Left renal cortex interstitium (tissue), 4 donors: ENCODE results near the gene LRRC4C. TPM values are rescaled to one million over a fixed set of nuclear protein-coding genes. Genes with fewer than 3 reads are reported as not detected.

ENCODE experiments used
- DNase-seq, 4 donors: peaks; one replicate each; pipeline ENCODE4 v3.0.0-alpha.2; 2013; ENCODE audit warnings: low read depth in 4 of 4, low spot score in 2 of 4, missing footprints in 1 of 4
- polyA plus RNA-seq, 4 donors: library from polyadenylated mRNA; unstranded; fragments of 120-200 nt; gene quantifications; one replicate each; pipeline ENCODE4 v1.2.1, GENCODE V29; 2013; ENCODE audit not compliant: insufficient read length in 4 of 4

Gene LRRC4C
- polyA plus RNA-seq, 4 donors: 12.8 to 15.3 (median 14.6) TPM

GRCh38 chr11:41334007-41334933, 125.2 kb downstream of the LRRC4C start:
- DNase-seq: no peak

GRCh38 chr11:41333357-41333756, 126.1 kb downstream of the LRRC4C start:
- DNase-seq: no peak

GRCh38 chr11:41328324-41328723, 131.1 kb downstream of the LRRC4C start:
- DNase-seq: no peak

GRCh38 chr11:41323446-41323845, 136.0 kb downstream of the LRRC4C start:
- DNase-seq: no peak

- no peak for DNase-seq
These were observed 138.8 kb downstream of the LRRC4C start for GRCh38 chr11:41320653-41321052.

- no peak for DNase-seq
These were observed 139.2 kb downstream of the LRRC4C start for GRCh38 chr11:41320238-41320637.

- no peak for DNase-seq
These were observed 140.0 kb downstream of the LRRC4C start for GRCh38 chr11:41319434-41319833.

- DNase-seq: no peak
These were observed 142.7 kb downstream of the LRRC4C start for GRCh38 chr11:41316751-41317150.

GRCh38 chr11:41313226-41313625, 146.2 kb downstream of the LRRC4C start:
- no peak for DNase-seq

GRCh38 chr11:41309716-41310115, 149.7 kb downstream of the LRRC4C start:
- no peak for DNase-seq

- no peak for DNase-seq
These were observed 150.3 kb downstream of the LRRC4C start for GRCh38 chr11:41309111-41309522.

GRCh38 chr11:41308286-41308685, 151.2 kb downstream of the LRRC4C start:
- DNase-seq: no peak

- no peak for DNase-seq
These were observed 152.0 kb downstream of the LRRC4C start for GRCh38 chr11:41307296-41308080.

- DNase-seq: no peak
These were observed 153.0 kb downstream of the LRRC4C start for GRCh38 chr11:41306431-41306830.

GRCh38 chr11:41301023-41301422, 158.4 kb downstream of the LRRC4C start:
- no peak for DNase-seq

GRCh38 chr11:41289408-41289807, 170.0 kb downstream of the LRRC4C start:
- DNase-seq: no peak

GRCh38 chr11:41286751-41287150, 172.7 kb downstream of the LRRC4C start:
- DNase-seq: no peak

- no peak for DNase-seq
These were observed 175.1 kb downstream of the LRRC4C start for GRCh38 chr11:41284354-41284753.

- DNase-seq: no peak
These were observed 176.1 kb downstream of the LRRC4C start for GRCh38 chr11:41283191-41283930.

GRCh38 chr11:41282395-41282794, 177.1 kb downstream of the LRRC4C start:
- no peak for DNase-seq
